GM19397 (cell line): ENCODE results near the gene SIGLEC12.
"Not testable (repeated sequence)": the region's sequence is repeated elsewhere in the genome, so short reads cannot be mapped to it uniquely, and the experiment has no call there.

Experiments used
- ATAC-seq: cut with Tn5 transposase; IDR thresholded peaks from one replicate; pipeline ENCODE4 v1.9.1; 2021; ENCODE audit warnings: mild to moderate bottlenecking, moderate library complexity; ENCODE audit not compliant: unreplicated experiment

The SIGLEC12 gene

DNA sequence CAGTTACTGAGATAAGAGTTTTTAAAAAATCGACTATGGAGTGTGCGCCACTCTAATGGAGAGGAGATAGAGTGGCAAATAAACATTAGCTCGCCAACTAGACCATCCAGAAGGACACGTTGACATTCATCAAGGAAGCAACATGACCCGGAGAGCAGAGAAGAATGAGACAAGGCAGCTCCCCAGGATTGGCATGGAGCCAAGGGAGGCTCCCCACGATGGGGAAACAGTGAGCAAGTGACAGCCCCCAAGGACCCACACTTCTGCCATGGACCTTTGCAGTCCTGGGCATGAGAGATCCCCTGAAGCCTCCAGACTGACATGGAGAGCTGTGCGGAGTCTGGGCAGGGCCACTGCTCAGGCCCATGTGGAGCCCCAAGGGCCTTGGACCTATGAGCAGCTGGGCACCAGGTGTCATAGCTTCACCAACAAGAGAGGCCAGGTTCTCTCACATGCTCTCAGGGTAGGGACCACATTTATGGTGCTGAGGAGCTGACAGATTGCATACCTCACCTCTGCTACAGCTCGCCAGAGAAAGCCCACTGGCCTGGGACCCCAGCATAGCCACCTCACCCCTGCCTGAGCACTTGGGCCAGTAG is 23.2 kb upstream of the SIGLEC12 start:
- no peak for ATAC-seq

DNA sequence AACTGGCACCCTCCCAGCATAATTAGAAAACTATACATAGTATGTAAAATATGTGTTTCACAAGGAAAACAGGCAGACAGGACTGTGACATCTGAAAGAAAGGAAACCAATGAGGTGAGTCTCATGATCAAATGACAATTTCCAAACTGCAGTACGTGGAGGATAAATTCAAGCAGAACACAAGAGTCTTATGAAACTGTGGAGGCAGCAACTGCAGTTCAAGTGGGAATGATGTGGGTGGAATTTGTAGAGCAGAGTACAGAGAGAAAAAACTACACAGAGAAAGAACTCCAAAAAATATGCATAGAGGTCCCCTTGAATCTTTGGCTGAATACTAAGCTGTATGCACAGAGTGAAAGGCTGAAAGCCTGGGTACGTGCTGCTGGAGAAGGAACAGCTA is 20.2 kb upstream of the SIGLEC12 start:
- ATAC-seq: no peak

- ATAC-seq: no peak
These were observed 19.8 kb upstream of the SIGLEC12 start for GRCh38 chr19:51521357-51521756.

GRCh38 chr19:51520728-51521127 is 19.1 kb upstream of the SIGLEC12 start:
- no peak for ATAC-seq

DNA sequence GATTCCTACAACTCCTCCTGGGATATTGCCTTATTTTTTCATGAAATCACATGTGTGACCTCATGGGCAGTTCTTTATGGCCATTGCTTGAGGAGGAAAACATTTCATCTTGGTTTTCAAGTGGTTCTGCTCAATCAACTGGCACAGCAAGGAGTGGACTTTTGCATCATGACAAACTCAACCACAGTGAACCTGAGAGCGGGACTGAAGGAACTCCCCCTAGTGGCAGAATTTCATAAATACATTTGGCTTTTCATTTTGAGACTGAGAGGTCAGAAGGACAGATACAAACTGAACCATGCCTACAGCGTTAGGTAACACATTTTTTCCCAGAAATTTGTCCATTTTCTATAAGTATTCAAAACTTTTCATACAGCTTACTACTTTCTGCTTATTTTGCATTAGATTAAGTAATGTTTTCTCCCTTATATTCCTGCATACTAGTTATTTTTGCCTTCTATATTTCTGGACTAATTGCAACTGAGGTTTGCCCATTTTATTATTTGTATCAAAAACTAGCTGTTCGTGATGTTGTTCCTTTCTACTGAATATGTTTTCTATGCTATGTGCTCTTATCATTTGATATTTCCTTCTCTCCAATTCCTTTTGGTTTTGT is 13.4 kb upstream of the SIGLEC12 start:
- no peak for ATAC-seq

DNA sequence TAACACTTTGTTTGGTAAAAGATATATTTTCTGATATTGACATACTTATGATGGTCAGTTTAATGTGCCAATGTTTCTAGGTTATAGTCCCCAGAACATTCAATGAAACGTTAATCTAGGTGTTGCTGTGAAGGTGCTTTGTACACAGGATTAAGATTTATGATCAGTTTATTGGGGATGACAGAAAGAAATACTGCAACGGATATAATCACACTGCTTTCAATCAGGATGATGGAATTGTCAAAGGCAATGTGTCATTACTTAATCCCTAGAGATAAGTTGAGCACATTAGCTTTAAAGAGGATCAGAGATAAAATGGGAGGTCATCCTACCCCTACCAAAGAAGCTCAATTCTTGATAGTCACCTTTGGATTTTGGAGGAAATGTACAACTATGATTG is 12.4 kb upstream of the SIGLEC12 start:
- no peak for ATAC-seq

DNA sequence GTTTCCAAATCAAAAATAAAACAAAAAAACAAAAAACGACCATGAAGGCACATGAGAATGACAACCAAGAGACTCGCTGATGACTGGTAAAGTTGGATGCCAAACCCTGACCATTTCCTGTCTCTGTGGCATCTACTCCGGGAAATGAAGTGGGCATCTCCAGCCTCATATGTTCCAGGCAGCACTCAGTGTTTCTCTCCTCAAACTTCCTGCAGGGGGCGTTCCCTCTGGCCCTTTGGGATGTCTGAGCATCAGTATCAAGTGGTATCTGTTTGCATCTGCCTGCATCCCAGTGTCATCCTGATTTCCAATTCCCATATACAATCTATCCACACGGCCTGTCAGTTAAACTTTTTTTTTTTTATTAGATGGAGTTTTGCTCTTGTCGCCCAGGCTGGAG is 9.8 kb upstream of the SIGLEC12 start:
- ATAC-seq: no peak

DNA sequence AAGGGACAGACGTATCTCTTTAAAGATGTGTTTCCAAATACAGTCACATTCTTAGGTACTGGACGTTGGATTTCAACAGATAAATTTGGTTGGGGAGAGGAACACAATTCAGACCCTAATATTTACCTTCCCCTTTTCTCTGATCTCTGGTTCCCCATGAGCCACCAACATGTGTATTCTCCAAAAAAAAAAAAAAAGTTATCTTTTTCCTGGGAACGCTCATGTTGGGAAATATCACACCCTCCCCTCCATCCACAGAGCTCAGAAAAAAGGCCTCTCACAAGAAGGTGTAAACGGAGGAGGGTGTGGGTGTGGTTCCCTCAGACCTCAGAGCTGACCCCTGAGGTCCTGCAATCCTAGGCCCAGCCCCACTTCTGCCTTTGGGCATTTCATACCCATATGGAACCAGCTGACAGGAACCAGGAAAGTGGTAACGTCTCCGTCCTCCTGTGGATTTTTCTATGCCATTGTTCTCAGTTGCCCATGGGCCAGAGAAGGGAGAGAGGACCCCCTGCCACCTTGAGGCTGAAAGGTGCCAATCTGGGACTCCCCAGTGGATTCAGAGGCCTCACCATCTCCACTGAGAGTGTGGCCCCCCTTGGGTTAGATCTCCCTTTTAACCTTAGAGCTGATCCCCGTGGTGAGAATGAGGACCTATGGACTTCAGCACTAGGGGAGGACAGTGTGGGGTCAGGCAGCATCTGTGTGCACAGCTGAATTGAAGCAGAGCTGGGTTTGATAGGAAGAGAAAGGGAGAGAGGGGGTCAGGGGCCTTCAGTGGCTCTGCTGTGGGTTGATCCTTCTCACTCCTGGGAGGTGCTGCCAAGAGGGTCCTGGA is 8.4 kb upstream of the SIGLEC12 start:
- ATAC-seq: no peak

DNA sequence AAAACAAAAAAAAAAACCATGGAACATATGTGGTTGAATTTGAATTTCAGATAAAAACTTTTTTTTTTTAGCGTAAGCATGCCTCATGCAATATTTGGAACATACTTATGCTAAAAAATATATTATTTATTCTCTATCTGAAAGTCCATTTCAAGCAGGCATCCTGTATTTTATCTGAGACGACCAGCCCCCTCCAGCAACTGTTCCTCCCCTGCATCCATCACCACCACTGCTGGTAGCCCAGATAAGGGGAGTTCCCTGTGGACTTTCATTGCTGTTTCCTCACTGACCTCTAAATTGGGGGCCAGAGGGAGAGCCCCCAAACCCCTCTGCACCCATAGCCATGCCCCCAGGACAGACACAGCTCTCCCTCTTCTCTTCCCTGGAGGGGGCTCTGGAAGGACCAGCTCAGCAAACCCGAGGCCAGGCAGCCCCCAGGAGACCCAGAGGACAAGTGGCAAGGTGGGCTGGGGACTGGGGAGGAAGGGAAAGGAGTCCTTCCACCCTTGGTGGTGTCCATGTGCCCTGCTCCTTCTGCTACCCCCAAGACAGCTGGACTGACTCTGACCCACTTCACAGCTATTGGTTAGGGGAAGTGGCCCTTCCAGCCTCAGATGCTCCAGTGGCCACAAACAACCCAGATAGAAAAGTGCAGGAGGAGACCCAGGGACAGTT is 6.6 kb upstream of the SIGLEC12 start:
- ATAC-seq: no peak

DNA sequence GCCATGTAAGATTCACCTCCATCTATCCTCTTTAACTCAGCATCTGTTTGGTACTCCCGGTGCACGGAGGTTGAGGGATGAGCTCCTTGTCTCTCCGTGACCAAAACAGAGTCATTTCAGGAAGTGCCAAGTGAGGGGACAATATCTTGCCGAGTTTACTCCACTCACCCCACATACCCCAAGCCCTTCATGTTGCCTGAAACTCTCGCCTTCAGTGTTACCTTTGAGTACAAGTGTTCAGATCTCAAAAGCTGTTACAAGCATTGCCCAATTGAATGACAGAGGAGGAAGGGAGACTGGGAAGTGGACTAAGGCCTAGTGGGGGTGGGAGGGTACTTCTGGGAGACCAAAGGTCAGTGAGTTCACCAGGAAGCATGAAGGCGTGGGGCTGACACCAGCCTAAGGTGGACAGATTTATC is 6.0 kb upstream of the SIGLEC12 start:
- no peak for ATAC-seq

GRCh38 chr19:51507192-51507591 is 5.6 kb upstream of the SIGLEC12 start:
- ATAC-seq: no peak

GRCh38 chr19:51505904-51506303 is 4.3 kb upstream of the SIGLEC12 start:
- no peak for ATAC-seq

DNA sequence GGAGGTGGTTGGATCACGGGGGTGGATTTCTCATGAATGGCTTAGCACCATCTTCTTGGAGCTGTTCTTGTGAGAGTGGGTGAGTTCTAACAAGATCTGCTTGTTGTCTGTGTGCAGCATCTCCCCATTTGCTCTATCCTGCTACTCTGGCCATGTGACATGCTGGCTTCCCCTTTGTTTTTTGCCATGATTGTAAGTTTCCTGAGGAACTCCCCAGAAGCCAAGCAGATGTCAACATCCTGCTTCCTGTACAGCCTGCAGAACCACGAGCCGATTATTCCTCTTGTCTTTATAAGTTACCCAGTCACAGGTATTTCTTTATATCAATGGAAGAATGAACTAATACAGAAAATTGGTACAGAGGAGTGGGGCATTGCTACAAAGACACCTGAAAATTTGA is 2.3 kb upstream of the SIGLEC12 start:
- no peak for ATAC-seq

DNA sequence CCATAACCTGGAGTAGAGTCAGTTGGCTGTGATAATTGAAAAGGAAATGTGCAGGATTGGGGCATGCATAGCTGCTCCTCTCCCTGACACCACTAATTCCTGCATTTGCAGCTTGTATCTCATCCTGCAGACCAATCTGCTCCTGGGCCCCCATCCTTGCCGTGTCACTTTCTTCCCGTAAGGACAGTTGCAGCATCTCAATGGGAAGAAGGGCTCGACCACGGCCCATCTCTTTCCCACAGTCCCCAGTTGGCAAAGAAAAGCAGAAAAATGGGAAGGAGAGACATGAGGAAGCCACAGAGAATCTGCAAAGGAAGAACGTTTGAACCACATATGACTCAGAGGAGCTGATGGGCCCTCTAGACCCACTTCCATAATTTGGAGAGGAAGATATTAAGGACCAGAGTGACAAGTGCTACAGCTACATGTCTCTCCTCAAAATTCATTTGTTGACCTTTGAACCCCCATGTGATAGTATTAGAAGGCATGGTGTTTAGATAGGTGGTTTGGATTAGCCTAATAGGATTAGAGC is 1.8 kb upstream of the SIGLEC12 start:
- no peak for ATAC-seq

- not testable (repeated sequence) for ATAC-seq
These were observed 669 bp downstream of the SIGLEC12 start for GRCh38 chr19:51500931-51501330.

DNA sequence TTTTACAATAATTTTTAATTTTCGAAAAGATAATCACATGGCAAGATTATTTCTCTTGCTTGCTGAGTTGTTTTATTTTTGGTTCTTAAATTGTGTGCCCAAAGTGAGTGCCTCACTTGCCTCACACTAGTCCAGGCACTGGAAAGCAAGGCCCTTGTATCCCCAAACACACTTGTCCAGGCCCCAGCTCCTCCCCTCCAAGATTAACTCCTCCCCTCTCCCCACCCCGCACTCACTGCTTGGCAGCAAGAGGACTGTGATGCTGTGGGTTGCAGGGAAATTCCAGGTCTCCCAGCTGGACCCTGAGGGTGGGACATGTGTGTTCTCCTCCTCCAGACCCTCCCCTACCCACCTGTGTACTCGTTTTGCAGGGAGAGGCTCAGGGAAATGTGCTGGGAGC is 3.9 kb downstream of the SIGLEC12 start:
- ATAC-seq: no peak

GRCh38 chr19:51493776-51494175 is 7.8 kb downstream of the SIGLEC12 start:
- no peak for ATAC-seq

- ATAC-seq: no peak
These were observed 10.0 kb downstream of the SIGLEC12 start for GRCh38 chr19:51491586-51491985.

DNA sequence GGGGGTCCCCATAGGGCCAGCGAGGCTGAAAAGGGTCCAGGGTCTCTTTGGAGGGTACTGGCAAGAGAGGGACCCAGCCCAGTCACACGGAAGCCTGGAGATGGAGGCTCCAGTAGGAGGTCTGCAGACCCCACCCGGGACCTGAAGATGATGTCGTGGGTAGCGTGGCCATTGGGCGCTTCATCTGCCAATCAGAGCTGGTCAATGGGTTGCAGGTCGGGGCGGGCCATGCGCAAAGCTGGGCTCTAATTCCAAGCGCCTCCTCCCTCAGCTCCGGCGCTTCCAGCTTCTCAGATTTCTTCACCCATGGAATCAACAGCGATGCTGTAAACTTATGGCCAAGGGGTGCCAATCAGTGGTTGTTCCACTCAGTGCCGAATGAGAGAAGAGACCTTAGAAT is 10.9 kb downstream of the SIGLEC12 start:
- no peak for ATAC-seq

- no peak for ATAC-seq
These were observed 12.5 kb downstream of the SIGLEC12 start for GRCh38 chr19:51489113-51489512.

- ATAC-seq: no peak
These were observed 13.1 kb downstream of the SIGLEC12 start for GRCh38 chr19:51488491-51488890.
